K562 (cell line): Measurements from ENCODE around the gene MRPL58. TPM values are rescaled to one million over a fixed set of nuclear protein-coding genes. Genes with fewer than 3 reads are reported as not detected.
A peak's percentile ranks its signal among the peaks of the same experiment; 100 is the strongest.

Experiments used
- ATF1 ChIP-seq, 2 experiments: fragments of 450-650 bp in 1 of 2; IDR thresholded peaks; 2 replicates each; pipeline ENCODE4 v1.6.1; 2016; ENCODE audit warnings: missing compliant biosample characterization in 1 of 2, missing genetic modification characterization in 1 of 2
- FOXA3 ChIP-seq, 2 experiments: fragments of 450-650 bp in 1 of 2; sonication (generic) in 1 of 2; formaldehyde crosslinking; IDR thresholded peaks in 1 of 2; conservative IDR thresholded peaks in 1 of 2; 2 replicates each; pipeline versions ENCODE4 v1.4.0 to v1.8.0; 2020 to 2022; ENCODE audit warnings: mild to moderate bottlenecking in 2 of 2, missing genetic modification reagents in 1 of 2
- HDAC3 ChIP-seq: fragments of 450-650 bp; IDR thresholded peaks from 2 replicates; pipeline ENCODE4 v1.6.1; 2018; ENCODE audit warnings: borderline replicate concordance, mild to moderate bottlenecking, moderate library complexity; ENCODE audit not compliant: partially characterized antibody
- MCM5 ChIP-seq: fragments of 450-650 bp; IDR thresholded peaks from 2 replicates; pipeline ENCODE4 v1.6.1; 2016; ENCODE audit warnings: low read depth
- NR2F6 ChIP-seq: fragments of 450-650 bp; formaldehyde crosslinking; IDR thresholded peaks from 2 replicates; pipeline ENCODE4 v1.4.0; 2020; ENCODE audit warnings: mild to moderate bottlenecking
- PHF8 ChIP-seq: fragments of 200-600 bp; sonication (generic); IDR thresholded peaks from 2 replicates; pipeline ENCODE4 v1.6.1; 2012; ENCODE audit warnings: mixed run types, mild to moderate bottlenecking, inconsistent platforms, low read length, moderate library complexity, borderline replicate concordance
- SMAD3 ChIP-seq: fragments of 450-650 bp; formaldehyde crosslinking; conservative IDR thresholded peaks from 2 replicates; pipeline ENCODE4 v1.4.0; 2020; ENCODE audit warnings: mild to moderate bottlenecking
- TAF9B ChIP-seq: fragments of 450-650 bp; IDR thresholded peaks from 2 replicates; pipeline ENCODE4 v1.6.1; 2018; ENCODE audit warnings: mild to moderate bottlenecking; ENCODE audit not compliant: partially characterized antibody
- TCFL5 ChIP-seq: fragments of 250-450 bp; sonication (Bioruptor Pico); conservative IDR thresholded peaks from 2 replicates; pipeline ENCODE4 v1.6.1; 2021; ENCODE audit warnings: mild to moderate bottlenecking, moderate library complexity, matching md5 sums
- TFAM ChIP-seq: fragments of 250-450 bp; sonication (Bioruptor Pico); conservative IDR thresholded peaks from 2 replicates; pipeline ENCODE4 v1.5.0; 2021; ENCODE audit warnings: mild to moderate bottlenecking, moderate library complexity
- TSC22D4 ChIP-seq: fragments of 450-650 bp; IDR thresholded peaks from 2 replicates; pipeline ENCODE4 v1.6.1; 2016; ENCODE audit warnings: missing genetic modification characterization, missing biosample characterization, control low read depth
- ZC3H4 ChIP-seq: sonication (generic); formaldehyde crosslinking; IDR thresholded peaks from 2 replicates; pipeline ENCODE4 v1.9.0; 2021; ENCODE audit warnings: missing genetic modification reagents, borderline replicate concordance
- ZNF140 ChIP-seq: fragments of 250-450 bp; sonication (Bioruptor Pico); IDR thresholded peaks from 2 replicates; pipeline ENCODE4 v1.8.0; 2021; ENCODE audit warnings: moderate library complexity, mild to moderate bottlenecking, inconsistent platforms
- ZNF644 ChIP-seq: fragments of 200-800 bp; sonication (Bioruptor generic); IDR thresholded peaks from 2 replicates; pipeline ENCODE4 v1.6.1; 2016; ENCODE audit warnings: low read depth, missing genetic modification characterization, missing compliant biosample characterization
- ZNF668 ChIP-seq: fragments of 250-450 bp; sonication (Bioruptor Pico); IDR thresholded peaks from 2 replicates; pipeline ENCODE4 v1.8.0; 2022; ENCODE audit warnings: mild to moderate bottlenecking, inconsistent platforms
- polyA plus RNA-seq, 8 experiments: library from polyadenylated mRNA; depleted of rRNA in 4 of 8; stranded (reverse) in 5 of 8; unstranded in 3 of 8; fragments of >200 nt; fragmentation: Nextera tagmentation in 2 of 8; fragmentation: Illumina TruSeq in 1 of 8; extraction: Ambion mirVana in 2 of 8; extraction: Trizol in 1 of 8; gene quantifications; 2 replicates each; pipeline versions ENCODE4 v1.2.1 to v1.2.3, GENCODE V29; 2011 to 2014; ENCODE audit warnings: inconsistent platforms in 1 of 8, missing spikeins in 1 of 8
- total RNA-seq, 7 experiments: library from RNA; depleted of rRNA in 6 of 7; stranded (reverse); fragments of >200 nt in 6 of 7; fragmentation: Illumina TruSeq in 2 of 7; extraction: Trizol in 2 of 7; gene quantifications; 2 replicates each; pipeline versions ENCODE4 v1.2.1 to v1.2.3, GENCODE V29; 2011 to 2021; ENCODE audit warnings: low replicate concordance in 1 of 7
- TF ChIP-seq, protein P1 (sequence below), 2 experiments: fragments of 450-650 bp; formaldehyde crosslinking in 1 of 2; IDR thresholded peaks; 2 replicates each; pipeline versions ENCODE4 v1.4.0 to v1.6.1; 2014 to 2020; ENCODE audit warnings: mild to moderate bottlenecking in 2 of 2, borderline replicate concordance in 1 of 2, low read depth in 1 of 2
- TF ChIP-seq, protein P2 (sequence below): fragments of 250-450 bp; sonication (Bioruptor Pico); IDR thresholded peaks from 2 replicates; pipeline ENCODE4 v1.9.0; 2021; ENCODE audit warnings: mild to moderate bottlenecking
- TF ChIP-seq, protein P3 (sequence below): sonication (generic); formaldehyde crosslinking; IDR thresholded peaks from 2 replicates; pipeline ENCODE4 v1.8.1; 2023; ENCODE audit warnings: mild to moderate bottlenecking, missing genetic modification reagents

The MRPL58 gene
- total and polyA plus RNA-seq, 9 of the 15 experiments (the other 6 are each of a cell fraction or from before 2014, with no cell fraction given), result 30.8 to 107 (median 72.4) TPM

- TF ChIP-seq, protein P1, sequence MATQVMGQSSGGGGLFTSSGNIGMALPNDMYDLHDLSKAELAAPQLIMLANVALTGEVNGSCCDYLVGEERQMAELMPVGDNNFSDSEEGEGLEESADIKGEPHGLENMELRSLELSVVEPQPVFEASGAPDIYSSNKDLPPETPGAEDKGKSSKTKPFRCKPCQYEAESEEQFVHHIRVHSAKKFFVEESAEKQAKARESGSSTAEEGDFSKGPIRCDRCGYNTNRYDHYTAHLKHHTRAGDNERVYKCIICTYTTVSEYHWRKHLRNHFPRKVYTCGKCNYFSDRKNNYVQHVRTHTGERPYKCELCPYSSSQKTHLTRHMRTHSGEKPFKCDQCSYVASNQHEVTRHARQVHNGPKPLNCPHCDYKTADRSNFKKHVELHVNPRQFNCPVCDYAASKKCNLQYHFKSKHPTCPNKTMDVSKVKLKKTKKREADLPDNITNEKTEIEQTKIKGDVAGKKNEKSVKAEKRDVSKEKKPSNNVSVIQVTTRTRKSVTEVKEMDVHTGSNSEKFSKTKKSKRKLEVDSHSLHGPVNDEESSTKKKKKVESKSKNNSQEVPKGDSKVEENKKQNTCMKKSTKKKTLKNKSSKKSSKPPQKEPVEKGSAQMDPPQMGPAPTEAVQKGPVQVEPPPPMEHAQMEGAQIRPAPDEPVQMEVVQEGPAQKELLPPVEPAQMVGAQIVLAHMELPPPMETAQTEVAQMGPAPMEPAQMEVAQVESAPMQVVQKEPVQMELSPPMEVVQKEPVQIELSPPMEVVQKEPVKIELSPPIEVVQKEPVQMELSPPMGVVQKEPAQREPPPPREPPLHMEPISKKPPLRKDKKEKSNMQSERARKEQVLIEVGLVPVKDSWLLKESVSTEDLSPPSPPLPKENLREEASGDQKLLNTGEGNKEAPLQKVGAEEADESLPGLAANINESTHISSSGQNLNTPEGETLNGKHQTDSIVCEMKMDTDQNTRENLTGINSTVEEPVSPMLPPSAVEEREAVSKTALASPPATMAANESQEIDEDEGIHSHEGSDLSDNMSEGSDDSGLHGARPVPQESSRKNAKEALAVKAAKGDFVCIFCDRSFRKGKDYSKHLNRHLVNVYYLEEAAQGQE (IDR thresholded peaks at IDR 0.05; ENCODE audit: borderline replicate concordance), result 0 out of 2 replicates have a peak, but pooled peaks have one; percentile 15
- TF ChIP-seq, protein P1 (CRISPR knock-in tag; IDR thresholded peaks at IDR 0.05; ENCODE audit: low read depth), result peak; percentile 40; the same call in 1 of the 2 replicates
- TF ChIP-seq, protein P2, sequence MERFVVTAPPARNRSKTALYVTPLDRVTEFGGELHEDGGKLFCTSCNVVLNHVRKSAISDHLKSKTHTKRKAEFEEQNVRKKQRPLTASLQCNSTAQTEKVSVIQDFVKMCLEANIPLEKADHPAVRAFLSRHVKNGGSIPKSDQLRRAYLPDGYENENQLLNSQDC (CRISPR knock-in tag), result no peak
- TF ChIP-seq PHF8 (peak; percentile 88; the same call in 1 of the 2 replicates), ZC3H4 (peak; percentile 82; the same call in 1 of the 2 replicates), NR2F6 (CRISPR knock-in tag) (no peak), ZNF668 (CRISPR knock-in tag) (no peak), ATF1 (CRISPR knock-in tag; IDR thresholded peaks at IDR 0.05) (peak; percentile 47; the same call in 1 of the 2 replicates), ATF1 (tag; IDR thresholded peaks at IDR 0.05) (peak; percentile 94), TSC22D4 (no peak), TFAM (CRISPR knock-in tag) (no peak), TCFL5 (CRISPR knock-in tag) (no peak), ZNF644 (no peak), SMAD3 (CRISPR knock-in tag) (no peak), FOXA3 (CRISPR knock-in tag; conservative IDR thresholded peaks at IDR 0.05 in 1 of 2, IDR thresholded peaks at IDR 0.05 in 1 of 2) (no peak; a peak in 1 of 4 replicates), HDAC3 (no peak), TAF9B (peak; percentile 57), MCM5 (no peak), ZNF140 (CRISPR knock-in tag) (no peak)
- TF ChIP-seq, protein P3, sequence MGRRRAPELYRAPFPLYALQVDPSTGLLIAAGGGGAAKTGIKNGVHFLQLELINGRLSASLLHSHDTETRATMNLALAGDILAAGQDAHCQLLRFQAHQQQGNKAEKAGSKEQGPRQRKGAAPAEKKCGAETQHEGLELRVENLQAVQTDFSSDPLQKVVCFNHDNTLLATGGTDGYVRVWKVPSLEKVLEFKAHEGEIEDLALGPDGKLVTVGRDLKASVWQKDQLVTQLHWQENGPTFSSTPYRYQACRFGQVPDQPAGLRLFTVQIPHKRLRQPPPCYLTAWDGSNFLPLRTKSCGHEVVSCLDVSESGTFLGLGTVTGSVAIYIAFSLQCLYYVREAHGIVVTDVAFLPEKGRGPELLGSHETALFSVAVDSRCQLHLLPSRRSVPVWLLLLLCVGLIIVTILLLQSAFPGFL (CRISPR knock-in tag), result no peak
These were observed 30.3 kb upstream of the MRPL58 start (continued) for GRCh38 chr17:74981979-74982662.
